HG03039 (cell line): Measurements from ENCODE around the gene CPOX.

Experiments
- ATAC-seq: cut with Tn5 transposase; IDR thresholded peaks from one replicate; pipeline ENCODE4 v1.9.1; 2021; ENCODE audit warnings: mild to moderate bottlenecking, moderate library complexity; ENCODE audit not compliant: unreplicated experiment

The CPOX gene

DNA sequence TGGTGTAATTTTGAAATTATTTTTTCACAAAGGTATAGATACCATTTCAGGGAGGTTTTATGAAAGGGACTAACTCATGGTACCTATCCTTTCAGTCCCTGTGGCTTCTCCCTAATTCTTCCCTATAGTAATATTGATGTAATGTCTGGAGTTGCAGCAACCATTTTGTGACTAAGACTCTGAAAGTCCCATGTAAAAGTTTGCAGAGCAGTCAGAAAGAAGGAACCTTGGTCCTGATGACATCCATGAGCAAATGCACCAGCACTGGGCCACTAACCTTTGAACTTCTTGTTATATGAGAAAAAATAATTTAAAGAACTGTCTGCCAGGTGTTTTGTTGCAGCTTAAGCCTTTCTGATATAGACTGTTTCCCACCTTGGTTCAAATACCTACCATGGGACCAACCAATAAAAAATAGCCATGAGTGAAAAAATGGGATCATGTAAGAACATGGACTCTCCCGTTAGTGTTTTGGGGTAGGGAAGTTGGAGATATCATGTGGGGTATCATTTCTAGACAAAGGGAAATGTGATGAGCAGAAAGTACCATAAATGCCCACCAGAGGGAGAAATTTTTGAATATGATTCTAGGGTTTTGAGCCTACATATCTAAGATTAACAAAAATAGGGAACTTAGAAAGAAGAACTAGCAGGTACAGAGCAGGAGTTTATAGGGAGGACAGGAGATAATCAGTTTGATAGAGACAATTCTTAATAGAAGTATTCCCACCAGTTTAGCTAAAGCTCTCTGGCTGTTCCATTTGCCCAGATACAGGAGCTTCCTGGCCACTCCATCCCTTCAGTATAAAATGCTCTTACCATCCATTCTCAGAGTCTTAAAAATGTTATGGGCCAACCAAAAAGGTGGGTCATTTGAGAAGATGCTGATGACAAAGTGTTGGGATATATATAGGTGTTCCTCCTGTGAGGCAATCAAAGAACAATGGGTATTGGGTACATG is 3.4 kb upstream of the CPOX start:
- no peak for ATAC-seq

DNA sequence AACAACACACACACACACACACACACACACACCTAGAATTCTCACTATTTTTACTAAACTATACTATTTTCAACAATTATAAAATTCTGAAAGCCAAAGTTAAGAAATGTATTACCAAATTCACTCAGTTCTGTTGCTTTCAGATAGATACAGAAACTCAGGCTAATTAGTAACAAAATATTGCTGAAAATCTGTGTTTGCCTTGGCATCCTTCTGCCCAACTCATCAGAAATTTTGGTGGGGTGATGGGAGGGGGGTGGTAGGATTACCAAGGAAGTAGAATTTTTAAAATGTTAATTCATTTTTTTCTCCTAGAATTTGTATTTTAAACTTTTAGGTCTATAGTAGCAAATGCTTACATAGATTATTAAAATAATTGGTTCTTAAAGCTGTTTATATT is 2.7 kb upstream of the CPOX start:
- no peak for ATAC-seq

DNA sequence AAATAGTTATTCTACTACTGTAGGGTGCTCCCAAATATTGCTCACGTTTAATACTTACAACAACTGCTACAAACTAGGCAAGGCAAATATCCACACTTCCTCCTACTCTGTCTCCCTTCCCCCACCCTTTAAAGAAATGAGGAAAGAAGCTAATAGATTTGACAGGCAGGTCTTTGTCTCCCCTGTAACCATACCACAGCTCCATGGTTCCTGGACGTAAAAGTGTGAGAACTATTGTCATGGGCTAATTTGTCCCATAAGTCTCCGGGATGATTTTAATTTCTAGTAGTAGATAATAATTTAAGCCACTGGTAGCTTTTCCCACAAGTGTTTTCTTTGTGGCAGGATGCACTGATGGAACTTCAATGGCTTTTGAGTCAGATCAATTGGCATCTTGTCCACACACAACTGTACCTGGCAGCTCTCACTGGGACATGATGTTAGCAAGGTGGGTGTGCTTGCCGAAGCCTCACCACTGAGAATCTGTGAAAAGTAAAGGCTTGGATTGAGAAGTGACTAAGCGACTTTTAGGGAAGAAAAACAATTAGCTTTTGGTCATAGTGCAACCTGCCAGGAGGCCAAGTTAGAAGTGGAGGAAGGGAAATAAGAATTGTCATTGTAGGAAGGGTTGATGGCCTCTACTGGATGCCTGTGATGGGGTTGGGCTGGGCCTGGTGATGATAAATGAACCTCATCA is 1.4 kb upstream of the CPOX start:
- ATAC-seq: no peak

DNA sequence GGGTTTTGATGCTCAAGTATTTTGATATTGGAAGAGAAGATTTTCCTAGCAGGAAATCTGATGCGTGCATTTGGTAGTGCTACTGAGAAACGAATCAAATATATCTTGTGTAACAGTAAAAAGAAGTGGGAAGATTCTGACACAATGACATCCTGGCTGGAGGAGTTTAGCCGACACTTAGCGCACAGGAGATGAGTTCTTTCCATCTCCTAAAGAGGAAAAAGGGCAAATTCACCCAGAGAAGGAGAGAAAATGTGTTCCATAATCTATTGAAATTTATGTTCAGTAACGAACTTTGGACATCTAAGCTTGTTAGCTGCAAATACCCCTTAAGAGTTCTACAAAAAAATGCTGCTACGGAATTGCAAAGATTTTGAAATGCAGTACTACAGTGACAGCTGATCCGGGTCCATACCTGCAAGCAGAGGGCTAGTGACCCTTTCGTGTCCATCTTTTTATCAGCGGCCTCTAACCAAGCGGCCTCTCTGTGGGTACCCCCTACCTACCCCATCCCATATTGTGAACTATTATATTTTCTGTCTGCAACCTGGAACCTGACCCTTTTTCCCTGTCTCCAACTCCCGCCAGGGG is 971 bp downstream of the CPOX start:
- ATAC-seq: no peak

DNA sequence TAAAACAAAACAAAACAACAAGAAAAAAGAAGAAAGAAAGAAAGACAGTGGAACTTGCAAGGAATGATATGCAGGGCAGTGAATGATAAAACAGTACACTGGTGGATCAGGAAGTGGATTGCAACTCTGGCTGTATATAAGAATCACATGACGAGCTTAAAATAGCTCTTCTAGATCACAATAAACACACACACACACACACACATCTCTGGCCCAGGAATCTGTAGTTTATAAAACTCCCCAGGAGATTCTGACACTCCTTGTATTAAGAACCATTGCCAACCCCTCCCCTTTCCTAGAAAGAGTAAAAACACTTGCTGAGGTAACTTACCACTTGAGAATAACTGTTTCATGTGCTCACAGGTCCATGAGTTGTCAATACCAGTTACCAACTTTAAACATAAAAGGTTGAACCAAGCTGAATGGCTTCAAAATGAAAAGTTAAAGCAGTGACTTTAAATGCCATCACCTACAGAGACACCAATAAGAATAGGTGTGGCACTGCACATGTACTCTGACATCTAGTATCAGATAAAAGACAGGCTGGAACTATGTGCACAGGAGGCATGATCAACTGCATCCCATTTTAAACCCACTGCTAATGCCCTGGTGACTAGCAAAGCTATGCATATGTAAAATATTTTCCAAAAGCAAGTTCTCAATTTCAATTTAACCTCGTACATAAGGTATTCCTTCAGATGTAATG is 3.9 kb downstream of the CPOX start:
- ATAC-seq: no peak

DNA sequence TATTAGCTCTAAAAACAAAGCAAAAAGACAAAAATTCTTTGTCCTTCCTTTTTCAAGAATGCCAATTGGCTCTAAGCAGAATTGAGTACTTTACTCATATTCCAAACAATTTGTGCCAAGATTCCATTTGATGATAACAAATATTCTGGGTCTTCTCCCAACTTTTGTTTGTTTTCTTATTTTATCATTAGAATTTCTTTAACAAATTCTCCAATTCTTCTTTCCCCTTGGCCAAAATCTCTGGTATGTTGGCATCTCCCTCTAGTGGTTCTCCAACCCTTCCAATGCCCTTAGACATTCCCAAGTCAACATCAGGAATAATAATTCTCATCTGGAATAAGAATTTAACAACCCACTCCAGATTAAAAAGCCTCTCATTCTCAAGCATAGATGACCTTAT is 5.3 kb downstream of the CPOX start:
- no peak for ATAC-seq

DNA sequence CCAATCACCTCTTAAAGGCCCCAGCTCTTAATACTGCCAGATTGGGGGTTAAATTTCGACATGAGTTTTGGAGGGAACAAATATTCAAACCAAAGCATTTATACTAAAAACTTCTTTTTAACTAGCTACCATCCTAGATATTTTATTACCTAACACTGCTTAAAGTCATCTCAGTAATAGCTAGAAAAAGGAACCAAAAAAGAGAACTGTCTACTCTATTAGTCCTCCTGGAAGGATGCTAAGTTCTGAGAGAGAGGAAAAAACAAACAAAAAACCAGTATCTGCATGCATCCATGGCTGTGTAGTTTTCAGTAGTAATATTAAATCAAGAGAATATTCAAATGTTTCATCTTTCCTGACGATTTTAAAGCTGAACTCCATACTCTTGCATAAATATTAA is 5.8 kb downstream of the CPOX start:
- no peak for ATAC-seq

DNA sequence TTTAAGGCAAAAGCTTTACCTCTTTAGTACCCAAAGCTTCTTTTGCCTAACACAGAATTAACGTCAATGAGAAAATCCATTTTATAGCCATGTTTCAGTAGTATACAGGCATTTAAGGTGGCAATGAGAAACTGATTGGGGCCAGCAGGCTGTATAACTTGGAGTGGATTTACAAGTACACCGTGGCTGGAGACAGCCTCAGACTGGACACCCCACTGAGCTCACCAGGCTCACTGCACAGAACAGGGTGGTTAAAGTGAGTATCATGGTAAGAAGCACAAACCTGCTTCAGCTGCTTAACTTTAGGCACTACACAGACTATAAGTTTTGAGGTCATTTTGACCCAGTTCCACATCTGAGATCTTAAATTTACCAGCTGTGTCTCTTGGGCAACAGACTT is 8.9 kb downstream of the CPOX start:
- no peak for ATAC-seq

DNA sequence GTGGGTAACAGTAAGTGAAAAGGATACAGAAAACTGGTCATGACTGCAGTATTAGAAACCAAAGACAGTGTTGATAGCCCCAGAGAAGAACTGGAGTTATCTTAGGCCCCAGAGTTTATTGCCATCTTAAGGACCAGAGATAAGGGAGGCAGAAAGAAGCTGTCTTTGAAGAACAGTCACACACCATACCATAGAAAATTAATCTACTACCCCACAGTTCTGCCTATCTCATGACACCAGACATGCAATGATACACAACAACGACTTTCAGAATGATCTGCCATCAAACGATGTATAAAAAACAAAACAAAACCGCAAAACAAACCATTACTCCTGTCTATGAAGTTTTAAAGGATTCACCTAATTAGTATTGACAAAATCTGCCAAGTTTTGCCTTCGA is 9.6 kb downstream of the CPOX start:
- ATAC-seq: no peak

DNA sequence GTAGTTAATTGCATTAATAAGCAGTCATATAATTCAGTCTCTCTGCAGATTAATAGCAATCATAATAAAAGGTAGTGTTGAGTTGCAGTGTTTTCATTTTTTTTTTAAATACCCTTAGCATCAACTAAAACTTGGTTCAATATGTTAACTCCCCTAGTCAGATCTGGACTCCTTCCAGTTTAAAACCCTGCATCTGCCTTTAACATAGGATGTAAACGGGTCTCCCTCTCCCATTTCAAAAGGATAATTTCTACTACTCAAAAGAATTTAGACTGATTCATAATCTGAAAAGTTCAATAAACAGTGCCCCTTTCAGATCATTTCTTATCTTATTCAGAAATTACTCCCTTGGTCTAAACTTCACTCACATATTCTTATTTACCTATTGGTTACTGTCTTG is 11.4 kb downstream of the CPOX start:
- no peak for ATAC-seq

DNA sequence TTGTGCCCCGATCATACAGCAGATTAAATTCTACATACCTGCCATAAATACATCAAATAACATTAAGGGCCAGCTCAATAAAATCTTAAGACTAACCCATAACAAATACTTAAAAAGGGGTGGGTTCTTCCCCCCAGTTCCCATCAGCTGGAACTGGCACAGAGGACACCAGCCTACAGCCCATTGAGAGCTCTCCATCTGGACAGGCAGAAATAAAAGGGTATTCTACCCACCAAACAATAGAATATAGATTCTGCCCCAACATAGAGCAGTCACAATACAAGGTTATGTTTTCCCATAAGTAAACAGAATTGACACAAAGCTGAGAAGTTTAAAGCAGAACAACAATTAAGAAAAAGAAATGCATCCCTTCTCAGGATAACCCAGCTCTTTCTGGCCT is 11.9 kb downstream of the CPOX start:
- ATAC-seq: no peak

DNA sequence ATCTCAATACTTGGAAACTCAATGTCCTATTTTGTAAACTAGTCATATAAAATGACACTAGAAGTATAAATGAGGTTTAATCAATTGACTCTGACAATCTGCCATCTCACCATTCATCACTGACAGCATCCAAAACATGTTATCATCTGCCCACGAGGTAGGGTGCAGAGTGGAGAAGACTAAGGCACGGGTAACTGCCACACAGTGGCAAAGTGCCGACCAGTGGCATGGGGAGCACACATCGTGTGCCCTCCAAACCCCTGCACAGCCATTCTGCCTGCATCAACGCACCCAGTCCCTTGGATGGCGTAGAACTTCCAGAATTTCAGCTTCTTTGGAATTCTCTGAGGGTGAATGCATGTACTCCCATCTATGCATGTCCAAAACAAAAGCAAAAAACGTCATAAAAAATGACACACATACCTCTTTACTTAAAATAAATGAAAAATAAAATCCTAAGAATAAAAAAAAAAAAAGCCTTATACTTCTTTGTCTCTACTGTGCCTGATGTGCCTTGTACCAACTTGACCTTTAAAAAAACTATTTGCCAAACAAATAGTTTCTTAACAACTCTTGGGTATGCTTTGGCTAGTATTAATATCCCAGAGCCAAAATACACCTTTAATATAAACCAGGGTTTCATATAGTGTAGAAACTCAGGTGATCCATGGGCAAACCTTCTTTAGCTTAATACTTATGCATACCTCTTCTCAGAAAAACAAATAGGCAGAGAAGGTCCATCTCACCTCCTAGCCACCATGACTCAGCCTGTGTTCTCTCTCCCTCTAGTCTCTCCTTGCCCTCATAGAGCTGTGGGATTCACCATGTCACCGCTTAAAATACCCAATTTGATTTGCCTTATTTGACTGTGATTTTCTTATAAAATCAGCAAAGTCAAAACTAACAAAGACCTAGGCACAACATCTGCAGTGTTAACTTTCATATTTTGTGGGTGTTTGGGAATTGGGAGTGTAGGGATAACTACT is 12.7 kb downstream of the CPOX start:
- ATAC-seq: no peak

DNA sequence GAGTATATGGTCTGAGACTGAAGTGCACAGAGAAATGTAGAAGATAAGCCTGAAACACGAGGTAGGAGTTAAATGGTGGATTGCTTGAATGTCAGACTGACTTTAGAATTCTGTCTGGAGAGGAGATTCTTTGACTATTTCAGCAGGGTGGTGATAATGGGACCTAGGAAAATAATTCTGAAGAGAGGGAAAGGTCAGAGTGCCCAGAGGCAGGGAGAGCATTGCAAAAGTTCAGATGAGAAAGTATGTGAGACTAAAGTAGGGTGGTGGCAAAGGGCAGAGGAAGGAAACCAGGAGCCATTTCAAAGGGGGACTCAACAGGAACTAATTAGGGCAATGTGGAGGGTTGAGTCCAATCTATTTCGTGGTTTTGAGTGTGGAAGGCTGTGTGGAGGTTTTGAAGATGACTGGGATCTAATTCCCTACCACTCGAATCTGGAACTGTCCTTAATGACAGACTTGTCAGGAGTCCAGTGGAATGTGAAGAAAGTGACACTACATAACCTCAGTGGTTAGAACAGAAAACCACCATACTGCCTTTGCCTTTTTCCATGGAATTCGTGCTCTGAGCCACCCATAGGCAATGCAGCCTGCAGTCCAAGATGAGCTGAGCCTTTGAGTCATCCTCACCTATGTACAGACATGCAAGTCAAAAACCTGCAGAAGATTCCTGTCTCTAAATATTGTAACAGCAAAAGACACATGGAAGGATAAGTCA is 16.1 kb downstream of the CPOX start:
- no peak for ATAC-seq

DNA sequence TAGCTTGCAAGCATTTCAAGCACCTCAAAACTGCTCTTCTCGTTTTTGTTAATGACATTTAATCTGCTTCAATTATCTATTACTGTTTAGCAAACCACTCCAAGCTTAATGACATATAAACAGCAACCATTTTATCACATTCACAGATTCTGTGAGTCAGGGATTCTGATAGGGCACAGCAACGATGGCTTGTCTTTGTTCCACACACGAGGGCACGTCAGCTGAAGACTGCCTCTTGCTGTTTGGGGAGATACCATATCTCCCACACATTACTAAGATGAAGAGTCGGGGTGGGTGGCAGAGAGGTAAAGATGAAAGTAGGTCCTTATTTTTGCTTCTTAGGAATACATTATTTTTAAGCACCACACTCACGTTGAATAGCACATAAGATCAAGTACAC is 19.3 kb downstream of the CPOX start:
- ATAC-seq: no peak

DNA sequence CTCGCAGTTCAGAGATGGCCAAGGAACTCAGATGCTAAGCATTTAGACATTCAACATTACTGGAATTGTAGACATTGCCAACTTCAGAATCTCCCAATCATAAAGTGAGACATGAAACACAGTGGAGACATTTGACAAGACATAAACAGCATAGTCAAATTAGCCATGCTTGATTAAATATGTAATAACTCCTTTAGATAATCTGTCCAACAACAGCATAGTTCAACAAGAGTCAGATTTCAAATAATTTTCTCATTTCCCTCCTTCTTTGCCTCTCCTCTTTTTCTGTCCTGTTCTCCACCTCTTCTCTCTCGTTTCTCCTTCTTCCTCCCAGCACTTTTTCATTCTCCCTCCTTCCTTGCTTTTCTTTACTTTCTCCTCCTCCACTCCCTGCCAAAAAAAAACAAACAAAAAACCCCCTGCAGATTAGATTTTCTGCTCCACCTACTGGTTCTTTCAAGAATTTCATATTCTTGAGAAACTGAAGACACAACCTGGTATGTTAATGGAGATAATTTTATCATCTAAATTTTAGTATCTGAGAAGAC is 20.2 kb downstream of the CPOX start:
- ATAC-seq: peak; percentile 43

DNA sequence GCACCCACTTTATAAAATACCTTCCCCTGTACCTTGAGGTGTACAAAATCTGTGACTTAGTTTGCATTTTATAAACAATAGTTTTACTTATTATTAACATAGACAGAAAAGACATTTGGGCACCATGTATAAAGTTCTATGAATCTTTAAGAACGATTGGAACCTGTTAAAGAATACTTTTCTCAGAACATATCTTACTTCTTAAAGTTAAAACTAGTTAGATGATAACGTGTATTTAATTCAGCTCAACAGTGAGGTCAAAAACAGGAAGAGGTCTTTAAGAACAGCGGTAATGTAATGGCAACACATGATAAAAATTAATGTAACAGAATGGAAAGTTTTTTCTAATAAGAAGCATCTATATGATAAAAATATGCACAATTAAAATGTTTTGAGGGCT is 25.0 kb downstream of the CPOX start:
- no peak for ATAC-seq

DNA sequence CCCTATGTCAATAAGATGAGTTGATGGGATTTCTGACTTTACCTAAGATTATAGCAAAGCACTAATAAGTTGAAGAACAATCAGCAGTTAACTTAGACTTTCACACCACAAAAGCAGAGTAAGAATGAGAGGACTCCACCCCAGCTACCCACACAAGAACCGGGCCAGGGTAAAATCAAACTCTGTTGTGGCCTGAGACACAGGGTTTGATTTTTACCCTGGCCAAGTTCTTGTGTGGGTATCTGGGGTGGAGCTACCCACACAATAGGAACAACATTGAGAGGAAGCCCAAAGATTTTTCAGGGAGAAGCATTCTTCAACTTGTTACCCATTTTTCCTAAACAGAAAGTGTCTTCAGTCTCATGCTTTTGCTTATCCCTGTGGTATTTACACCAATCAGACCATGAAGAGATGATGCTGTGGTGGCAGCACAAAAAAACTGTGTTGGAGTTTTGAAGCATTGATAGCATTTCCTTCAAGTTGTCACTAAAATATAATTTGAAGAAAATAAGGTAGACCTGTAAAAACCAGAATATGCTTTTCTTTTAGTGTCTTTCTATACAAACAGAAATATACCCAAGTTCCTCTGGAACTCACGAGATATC is 25.6 kb downstream of the CPOX start:
- ATAC-seq: peak; percentile 32

DNA sequence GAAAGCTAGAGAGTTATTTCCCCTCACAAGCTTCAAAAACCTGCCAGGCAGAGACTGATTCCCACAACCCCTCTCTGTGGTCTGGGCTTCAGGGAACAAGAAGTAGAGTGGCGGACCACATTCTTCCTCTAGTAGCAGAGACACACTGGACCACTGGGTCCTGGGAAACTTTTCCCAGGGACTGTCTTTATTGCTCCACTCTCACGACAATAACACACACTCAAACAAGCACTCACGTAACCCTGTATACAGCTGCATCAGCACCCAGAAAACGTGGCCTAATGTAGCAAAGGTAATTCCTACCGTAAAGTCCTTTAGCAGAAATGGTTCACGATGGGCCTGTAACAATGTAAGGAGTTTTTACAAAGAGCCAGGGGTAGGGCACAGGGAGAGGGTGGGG is 27.6 kb downstream of the CPOX start:
- no peak for ATAC-seq

DNA sequence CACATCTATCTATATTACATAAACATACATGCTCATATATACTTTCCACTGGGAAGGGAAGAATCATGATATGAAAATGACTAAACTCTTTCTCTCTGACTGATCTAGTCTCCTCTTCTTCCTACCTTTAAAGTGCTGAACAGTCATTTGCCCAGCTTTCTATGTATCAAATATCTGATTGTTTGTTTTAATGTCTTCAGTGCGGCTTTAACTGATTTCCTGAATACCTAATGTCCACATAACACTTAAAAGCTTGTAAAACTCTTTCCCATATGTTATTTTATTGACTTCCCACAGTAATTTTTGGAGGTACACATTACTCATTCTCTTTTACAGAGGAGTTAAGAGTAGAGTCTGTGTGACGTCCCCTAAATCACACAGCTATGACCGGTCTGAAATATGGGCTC is 28.2 kb downstream of the CPOX start:
- ATAC-seq: no peak
